Stimulated activated CD8-positive, alpha-beta memory T cell treated with anti-CD3 and anti-CD28 coated beads, Interleukin-7, amount 100 ng/mL, for 24 hours (primary cell): ENCODE measurements around the gene PPP1R7.
A peak's percentile ranks its signal among the peaks of the same experiment; 100 is the strongest.
"Not testable (repeated sequence)": the region's sequence is repeated elsewhere in the genome, so short reads cannot be mapped to it uniquely, and the experiment has no call there.

ENCODE experiments used
- DNase-seq: peaks from one replicate; pipeline ENCODE4 v3.0.0-alpha.2; 2020; ENCODE audit warnings: low read depth

The PPP1R7 gene, protein sequence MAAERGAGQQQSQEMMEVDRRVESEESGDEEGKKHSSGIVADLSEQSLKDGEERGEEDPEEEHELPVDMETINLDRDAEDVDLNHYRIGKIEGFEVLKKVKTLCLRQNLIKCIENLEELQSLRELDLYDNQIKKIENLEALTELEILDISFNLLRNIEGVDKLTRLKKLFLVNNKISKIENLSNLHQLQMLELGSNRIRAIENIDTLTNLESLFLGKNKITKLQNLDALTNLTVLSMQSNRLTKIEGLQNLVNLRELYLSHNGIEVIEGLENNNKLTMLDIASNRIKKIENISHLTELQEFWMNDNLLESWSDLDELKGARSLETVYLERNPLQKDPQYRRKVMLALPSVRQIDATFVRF

DNA sequence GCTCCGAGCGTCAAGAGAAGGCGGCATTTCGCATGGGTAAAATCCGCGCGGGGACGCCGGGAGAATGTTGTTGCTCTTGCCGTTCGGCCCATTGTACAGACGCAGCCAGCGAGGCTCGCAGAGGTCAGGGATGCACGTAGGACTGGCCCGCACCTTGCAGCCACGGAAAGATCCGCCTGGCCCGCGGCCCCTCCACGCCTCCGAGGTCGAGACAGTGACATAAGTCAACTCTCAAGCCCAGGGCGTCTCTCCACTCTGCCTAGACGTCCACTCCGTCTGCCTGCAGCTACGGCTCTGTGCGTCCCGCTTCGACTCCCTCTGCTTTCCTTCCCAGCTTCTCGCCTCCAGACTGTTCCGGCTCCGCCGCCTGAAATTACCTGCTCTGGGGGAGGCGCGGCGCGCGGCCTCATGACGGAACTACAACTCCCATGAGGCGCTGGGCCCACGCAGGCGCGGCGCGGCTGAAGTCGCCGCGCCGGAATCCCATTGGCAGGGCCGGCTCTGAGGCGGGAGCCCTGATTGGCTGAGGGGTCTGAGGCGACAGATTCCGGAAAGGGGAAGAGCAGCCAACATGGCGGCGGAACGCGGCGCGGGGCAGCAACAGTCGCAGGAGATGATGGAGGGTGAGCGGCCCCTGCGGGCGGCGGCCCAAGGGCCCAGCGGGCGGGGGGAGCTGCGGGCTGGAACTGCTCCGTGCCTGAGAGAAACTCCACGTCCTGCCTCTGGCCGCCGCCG is at the start of gene PPP1R7:
Gene PPP1R7 (plus strand): TSS at position 543 of the 735 bp plus-strand sequence. CDS start 29 bp downstream, at position 572.
- peak; percentile 86 for DNase-seq

DNA sequence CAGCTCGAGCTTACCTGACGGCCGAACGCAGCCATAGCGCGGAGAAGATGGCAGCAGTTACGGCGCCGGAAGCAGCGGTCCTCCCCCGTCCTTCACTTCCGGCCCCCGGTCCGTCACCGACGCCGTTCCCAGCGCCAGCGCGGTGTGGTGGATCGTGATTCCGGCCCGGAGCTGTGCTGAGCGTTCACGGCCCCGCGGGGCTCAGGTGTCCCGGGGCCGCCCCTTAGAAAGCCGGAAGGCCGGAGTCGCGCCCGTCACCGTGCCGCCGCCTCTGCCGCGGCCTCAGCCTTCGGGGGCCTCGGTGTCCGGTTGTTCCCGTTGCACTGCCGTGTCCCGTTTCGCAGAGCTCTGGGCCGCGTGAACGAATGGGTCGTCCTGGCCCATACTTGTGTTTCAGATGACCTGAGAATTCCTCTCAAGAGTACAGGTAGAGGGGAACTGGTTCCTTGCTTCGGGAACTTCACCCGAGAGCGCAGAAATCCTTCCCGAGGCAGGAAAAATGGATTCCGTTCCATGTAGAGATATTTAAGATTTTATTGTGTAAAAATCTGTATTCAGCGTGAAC is 47.9 kb upstream of the PPP1R7 start, which contains the start of gene MTERF4:
Gene MTERF4 (minus strand): TSS at position 49 of the 565 bp plus-strand sequence. CDS start 14 bp downstream, at position 35.
- peak; percentile 80 for DNase-seq

DNA sequence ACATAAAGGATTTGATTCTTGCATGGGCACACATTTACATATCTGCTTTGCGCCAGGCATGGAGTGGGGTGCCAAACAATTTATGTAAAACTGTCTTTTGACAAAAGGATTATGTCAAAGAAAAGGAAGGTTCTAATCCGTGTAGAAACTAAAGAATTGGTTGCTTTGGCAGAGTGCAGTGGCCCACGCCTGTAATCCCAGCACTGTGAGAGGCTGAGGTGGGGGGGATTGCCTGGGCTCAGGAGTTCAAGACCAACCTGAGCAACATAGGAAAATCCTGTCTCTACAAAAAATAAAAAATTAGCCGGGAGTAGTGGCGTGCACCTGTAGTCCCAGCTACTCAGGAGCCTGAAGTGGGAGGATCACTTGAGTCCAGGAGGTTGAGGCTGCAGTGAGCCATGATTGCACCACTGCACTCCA is 47.1 kb upstream of the PPP1R7 start:
- DNase-seq = no peak

DNA sequence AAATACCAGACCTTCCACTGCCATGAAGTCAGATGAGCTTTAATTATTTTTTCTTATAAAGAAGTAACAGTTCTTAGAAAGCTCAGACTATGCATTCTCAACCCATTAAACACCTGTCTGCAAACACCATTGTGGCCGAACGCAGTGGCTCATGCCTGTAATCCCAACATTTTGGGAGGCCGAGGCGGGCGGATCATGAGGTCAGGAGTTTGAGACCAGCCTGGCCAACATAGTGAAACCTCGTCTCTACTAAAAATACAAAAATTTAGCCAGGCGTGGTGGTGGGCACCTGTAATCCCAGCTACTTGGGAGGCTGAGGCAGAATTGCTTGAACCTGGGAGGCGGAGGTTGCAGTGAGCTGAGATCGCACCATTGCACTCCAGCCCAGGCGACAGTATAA is 45.7 kb upstream of the PPP1R7 start:
- DNase-seq = not testable (repeated sequence)

DNA sequence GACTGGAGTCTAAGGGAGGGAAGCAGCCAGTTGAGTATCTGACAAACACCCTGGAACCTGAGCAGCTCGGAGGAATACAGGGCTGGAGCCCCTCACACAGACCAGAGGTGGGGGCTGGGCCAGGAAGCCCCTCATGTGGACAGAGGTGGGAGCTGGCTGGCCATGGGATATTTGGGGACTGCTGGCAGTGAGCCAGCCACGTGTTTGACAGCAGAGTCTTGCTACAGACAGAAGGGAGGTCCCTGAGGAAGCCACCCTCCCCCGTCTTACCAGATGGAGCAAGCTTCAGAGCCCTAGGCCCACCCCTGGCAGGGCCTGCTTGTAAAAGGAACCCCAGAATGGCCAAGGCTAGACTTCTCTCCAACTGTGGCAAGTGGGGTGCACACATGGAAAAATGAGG is 44.6 kb upstream of the PPP1R7 start:
- no peak for DNase-seq

DNA sequence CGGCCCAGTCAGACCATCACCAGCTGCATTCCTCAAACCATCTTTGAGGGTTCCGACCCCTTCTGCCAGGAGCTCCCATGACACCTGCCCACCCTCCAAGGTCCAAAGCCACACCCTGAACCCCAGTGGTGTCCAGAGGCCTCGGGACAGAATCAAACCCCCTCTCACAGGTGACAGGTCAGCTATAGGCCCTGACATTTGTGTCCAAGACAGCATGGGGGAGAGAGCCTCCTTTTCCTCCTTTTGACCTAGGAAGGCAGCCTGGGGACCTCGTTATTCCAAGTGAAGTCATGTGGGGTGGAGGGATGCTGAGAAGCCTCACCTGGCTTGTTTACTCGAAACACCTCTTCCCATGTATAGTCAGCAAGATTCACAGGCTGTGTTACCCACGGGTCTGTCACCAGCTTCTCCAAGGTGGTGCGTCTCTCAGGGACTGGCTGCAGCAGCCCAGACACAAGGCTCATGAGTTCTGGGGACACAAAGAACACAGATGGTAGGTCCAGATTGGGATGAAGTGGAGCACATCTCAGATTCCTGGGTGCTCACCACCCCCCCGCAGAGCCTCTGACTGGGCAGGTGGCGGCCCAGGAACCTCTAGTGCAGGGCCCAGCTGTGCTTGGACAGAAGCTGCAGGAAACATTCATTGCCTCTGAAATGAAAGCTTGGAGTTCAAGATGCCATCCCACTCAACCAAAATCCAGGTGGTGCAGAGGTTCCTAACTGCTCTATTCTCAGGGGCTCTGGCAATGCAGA is 43.1 kb upstream of the PPP1R7 start:
- no peak for DNase-seq

DNA sequence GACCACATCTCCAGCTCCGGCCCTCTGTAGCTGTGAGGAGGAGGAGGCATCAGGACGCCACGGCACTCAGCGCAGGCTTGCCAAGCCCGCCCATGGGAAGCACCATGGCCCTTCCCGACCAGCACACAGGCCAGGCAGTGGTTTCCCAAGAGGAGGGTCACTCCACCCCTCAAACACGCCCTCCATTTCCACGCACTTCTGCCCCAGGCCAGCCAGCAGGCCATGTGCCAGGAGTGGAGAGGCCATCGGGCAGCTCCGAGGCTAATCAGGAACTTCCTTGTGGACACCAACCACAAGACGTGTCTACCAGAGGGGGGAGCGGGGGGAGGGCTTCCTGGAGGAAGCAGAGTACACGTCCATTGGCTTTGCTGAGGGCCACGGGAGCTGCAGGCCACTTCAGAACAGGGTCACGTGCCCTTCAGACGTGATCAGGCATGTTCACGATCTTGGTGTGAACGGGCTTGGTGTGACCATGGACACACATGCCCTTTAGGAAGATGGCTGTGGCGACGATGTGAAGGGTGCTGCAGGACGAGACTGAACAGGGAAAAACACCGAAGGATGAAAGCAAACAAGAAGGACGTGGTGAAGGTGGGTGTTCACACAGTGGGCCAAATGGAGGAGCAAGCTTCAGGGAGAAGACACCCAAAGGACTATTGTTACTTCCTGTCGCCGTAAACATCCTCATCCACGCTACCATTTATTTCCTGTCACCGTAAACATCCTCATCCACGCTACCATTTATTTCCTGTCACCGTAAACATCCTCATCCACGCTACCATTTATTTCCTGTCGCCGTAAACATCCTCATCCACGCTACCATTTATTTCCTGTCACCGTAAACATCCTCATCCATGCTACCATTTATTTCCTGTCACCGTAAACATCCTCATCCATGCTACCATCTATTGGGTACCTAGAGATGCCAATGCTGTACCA is 41.7 kb upstream of the PPP1R7 start:
- no peak for DNase-seq

DNA sequence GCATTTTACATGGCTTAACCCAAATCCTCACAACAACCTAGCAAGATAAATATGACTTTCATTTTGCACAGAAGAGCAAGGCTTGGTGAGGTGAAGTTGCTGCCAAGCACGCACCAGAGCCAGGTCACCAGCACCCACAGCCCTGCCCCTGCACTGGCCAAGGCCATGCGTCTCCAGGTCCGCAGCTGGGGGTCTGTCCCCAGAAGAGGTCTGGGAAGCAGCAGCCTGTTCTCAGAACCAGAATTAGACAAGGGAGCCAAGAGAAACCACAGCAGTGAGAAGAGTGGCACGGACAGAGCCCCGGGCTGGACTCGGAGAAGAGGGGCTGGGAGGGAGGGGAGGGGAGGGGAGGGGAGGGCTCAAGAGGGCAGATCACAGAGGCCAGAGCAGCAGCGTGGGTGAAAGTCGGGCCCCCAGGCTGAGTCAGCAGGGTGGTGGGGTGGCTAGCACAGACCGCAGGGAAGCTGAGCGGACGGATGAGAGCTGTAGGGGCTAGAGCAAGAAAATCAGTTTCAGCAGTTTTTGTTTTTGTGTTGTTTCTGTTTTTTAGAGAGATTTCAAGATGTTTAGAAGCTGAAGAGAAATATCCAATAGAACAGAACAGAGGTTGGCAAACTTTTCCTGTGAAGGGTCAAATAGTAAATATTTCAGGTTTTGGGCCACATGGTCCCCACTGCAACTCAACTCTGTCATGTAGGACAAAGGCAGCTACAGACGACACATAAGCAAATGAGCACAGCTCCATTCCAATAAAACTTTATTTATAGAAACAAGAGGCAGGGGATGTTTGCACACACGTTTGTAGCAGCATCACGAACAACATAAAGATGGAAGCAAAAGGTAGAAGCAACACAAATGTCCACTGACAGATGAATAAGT is 40.8 kb upstream of the PPP1R7 start:
- no peak for DNase-seq

DNA sequence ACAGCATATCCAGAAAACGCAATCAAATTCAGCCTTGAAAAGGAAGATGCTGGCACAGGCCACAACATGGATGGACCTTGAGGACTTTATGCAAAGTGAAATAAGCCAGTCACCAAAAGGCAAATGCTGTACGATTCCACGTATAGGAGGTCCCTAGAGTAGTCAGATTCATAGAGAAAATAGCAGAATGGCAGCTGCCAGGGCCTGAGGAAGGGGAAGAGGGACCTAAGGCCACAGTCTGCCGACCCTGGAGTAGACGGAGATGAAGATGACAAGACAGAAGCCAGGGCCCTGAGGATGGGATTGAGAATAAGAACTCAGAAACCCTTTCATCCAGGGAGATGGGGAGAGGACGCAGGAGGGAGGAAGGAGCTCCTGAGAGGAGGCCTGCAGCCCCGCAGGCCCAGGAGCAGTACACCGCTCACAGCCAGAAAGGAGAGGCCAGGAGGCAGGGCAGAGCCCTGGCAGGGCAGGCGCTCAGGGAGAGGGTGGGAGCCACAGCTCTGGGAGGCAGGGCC is 40.1 kb upstream of the PPP1R7 start:
- DNase-seq = no peak

DNA sequence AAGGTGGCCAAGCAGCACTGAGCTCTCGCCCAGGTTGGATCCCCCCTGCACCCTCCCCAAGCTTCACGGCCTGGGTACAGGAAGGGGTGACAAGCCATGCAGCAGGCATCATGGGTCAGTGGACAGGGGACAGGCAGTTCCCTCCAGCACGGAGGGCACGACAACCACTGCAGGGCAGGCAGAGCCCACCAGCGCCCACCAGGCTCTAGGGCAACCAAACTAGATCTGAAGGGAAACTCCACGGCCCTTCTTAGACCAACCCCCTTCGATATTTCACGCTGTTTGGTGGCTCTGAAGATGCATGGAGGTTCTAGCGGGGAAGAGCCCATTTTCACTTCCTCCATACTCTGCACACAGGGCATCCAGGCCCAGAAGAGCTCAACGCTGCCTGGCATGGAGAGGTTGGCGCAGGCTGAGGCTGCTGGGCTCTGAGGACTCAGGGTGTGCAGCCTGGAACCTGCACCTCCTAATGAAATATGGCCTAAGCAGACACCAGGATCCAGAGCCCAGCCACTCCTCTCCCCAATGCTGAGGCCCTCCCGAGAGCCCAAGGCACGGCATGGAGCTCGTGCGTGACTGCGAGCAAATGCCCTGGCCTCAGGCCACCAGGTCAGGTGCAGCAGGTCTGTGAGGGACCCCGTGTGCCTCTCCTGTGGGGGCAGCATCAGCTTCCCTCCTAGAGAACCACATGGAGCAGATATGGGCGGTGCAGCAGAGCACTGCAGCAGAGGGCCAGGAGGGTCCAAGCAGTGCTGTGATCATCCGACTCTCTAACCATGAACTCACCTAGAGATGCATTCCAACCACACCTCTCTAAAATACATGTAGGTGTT is 39.4 kb upstream of the PPP1R7 start:
- no peak for DNase-seq

DNA sequence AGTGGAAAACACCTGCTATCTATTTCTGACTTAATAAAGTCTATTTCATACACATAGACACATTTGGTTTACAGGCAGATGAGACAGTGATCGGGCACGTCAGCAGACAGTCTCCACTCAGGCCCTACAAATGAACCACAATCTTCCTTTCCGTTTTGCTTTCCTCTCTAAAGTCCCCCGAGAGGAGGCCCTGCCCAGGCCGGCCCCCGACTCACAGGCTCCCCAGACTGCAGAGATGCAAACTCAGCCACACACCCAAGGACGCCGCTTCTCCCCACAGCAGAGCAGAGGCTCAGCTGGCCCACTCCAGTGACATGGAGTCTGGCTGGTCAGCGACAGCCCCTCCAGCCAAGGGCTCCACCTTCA is 38.8 kb upstream of the PPP1R7 start:
- no peak for DNase-seq

DNA sequence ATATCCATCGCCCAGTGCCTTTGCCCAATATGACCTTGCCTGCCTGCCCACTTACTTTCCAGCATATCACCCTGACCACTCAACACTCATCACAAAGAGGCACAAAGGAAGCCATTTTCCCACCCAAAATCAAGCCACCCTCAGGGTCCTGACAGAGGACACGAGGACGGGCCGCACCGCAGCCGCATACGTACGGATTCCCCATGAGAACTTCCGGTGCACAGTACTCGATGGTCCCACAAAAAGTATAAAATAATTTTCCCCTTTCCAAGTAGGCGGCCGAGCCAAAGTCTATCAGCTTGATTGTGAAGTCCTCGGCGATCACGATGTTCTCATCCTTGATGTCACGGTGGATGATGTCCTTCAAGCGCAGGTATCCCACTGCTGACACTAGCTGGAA is 38.2 kb upstream of the PPP1R7 start:
- DNase-seq = no peak

DNA sequence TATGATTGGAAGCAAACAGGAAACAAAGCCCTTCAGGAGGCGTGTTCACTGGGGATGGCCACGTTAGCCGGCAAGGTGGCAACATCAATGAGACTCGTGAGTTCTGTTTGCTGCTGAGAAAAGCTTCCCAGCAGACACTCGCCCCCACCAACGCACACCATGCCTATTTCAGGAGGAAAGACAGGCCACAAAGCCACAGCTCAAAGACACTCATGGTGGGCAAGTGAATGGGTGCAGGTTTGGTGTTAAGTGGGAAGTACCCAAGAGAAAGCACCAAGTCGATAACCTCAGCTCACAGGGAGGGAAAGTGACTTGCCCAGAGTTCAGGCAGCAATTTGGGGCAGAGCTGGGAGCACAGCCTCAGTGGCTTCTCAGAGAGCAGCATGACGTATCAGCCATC is 37.7 kb upstream of the PPP1R7 start:
- no peak for DNase-seq

DNA sequence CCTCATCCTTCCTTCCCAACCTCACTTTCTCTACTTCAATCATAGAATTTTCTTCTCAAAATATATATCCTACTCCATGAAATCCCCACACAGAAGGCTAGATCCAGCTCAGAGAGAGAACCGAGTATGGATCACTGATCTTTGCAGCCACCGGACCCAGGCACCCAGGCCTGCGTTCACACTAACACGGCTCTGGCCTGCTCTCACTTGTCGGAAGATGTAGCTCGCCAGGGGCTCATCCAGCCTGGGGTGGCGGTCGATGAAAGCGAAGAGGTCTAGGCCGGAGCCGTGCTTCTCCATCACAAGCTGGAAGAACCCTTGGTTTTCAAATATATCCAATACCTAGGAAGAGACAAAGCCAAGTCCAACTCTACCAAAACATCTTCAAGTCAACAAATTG is 35.4 kb upstream of the PPP1R7 start:
- DNase-seq = no peak

DNA sequence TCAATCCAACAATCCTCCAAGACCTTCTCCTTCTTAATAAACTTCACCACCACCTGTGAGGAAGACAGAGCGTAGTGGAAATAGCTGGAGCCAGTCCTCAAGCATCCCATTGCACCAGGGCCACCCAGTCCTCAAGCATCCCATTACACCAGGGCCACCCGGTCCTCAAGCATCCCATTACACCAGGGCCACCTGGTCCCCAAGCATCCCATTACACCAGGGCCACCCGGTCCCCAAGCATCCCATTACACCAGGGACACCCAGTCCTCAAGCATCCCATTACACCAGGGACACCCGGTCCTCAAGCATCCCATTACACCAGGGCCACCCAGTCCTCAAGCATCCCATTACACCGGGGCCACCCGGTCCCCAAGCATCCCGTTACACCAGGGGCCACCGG is 34.9 kb upstream of the PPP1R7 start:
- no peak for DNase-seq

DNA sequence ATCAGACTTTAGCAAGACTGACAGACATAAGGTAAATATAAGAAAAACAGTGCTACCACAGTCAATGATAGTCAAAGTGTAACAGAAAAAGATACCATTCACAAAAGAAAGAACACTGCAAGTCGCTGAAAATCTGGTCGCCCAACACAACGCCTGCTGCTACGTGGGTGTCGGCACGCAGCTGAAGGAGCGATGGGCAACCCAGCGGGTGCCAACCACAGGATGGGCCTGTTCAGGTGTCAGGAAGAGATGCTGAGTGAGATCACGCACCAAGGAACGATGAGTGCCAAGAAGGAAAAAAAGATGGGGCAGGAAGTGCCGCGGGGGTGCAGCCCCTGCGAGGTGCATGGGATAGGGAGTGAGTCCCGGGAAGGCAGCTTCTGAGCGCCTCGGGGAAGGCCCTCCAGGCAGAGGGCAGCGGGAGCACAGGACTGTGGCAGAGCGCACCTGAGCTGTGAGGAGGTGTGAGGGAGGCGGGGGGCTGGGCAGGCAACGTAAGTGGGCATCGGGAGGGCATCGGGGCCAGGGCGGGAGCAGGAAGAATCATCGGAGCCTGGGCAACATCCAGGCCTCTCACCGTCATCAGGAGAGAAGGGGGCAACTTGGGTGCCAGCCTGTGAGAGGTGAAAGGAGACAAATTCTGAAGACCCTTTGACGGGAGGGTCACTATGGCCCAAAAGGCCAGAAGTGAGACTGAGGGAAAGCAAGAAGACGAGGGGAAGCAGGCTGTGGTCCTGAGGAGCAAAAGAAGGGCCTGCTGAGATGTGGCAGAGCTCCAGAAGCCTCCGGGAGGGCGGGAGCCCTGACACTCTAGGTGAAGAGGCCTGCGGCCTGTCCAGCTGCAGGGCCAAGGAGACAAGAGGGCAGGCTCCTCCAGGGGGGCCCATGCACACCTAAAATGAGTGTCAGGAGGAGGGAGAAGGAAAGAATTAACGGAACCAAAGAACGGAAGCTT is 33.4 kb upstream of the PPP1R7 start:
- DNase-seq = no peak

DNA sequence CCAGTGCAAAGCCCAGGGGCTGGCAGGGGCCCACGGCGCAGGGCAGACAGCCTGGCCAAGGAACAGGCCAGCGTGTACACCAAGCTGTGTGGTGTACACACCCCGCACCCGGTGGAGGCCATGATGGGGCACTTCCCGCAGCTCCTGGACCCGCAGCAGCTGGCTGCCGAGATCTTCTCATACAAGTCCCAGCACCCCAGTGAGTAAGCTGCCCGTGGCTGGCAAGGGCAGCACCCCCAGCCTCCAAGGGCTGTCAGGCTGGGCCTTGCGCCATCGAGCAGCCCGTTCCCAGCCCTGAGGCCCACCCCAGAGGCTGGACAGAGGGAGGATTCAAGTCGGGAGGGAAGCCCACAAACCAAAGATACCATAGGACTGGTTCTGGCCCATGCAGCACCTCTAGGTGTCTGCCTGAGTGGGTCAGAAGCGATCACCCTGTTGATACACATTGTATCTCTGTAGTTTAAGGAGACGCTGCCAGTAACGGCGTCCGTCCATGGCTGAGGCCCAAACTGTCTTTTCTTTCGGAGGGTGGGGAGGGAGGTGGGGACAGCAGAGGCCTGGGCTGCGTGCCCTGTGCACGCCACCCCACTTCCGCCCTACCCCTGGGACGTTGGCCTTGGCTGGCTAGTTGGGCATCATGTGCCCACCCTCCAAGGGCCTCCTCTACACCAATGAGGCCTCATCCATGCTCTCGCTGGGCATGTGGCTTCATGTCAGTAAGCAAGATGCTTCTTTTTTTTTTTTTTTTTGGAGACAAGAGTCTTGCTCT is 31.3 kb upstream of the PPP1R7 start:
- no peak for DNase-seq
